GM12878 (cell line): ENCODE measurements around the gene FKBP11. TPM values are rescaled to one million over a fixed set of nuclear protein-coding genes. Genes with fewer than 3 reads are reported as not detected.

Experiments used
- ATAC-seq: fragments of 200-7000 bp; cut with Tn5 transposase; 3 replicates; pipeline ENCODE4 v1.9.1; 2020; ENCODE audit warnings: mild to moderate bottlenecking, moderate library complexity
- BruUV-seq: library from RNA; stranded (reverse); fragments of 400-500 nt; replicated peaks from 2 replicates; lab custom pipeline; 2021; lab: Mats Ljungman, UMichigan
- CTCF ChIA-PET: fragments of 300-600 bp; sonication (Branson Sonifier 250); formaldehyde crosslinking; extraction: SDS; loops from one replicate; lab custom pipeline; 2021; ENCODE audit warnings: inconsistent platforms; lab: Yijun Ruan, JAX
- POLR2A ChIA-PET: fragments of 350-600 bp; formaldehyde crosslinking; extraction: SDS; loops from one replicate; lab custom pipeline; 2021; ENCODE audit warnings: inconsistent platforms; lab: Charles Lee
- RAD21 ChIA-PET: fragments of 300-600 bp; sonication (Branson Sonifier 250); formaldehyde crosslinking; loops from one replicate; lab custom pipeline; 2023; ENCODE audit warnings: antibody characterized with exemption; ENCODE audit not compliant: unreplicated experiment; lab: Charles Lee
- SMC1A ChIA-PET: fragments of 300-600 bp; sonication (Branson Sonifier 250); formaldehyde crosslinking; loops from one replicate; lab custom pipeline; 2023; ENCODE audit not compliant: unreplicated experiment, uncharacterized antibody; lab: Charles Lee
- DNase-seq: peaks from one replicate; pipeline ENCODE4 v3.0.0-alpha.2; 2011; ENCODE audit warnings: low read depth, low spot score
- FAIRE-seq: peaks from 3 replicates; lab custom pipeline; 2011; peaks lifted over from hg19 to GRCh38; lab: Jason Lieb, UNC
- H2AFZ ChIP-seq: 2 replicates; pipeline ENCODE4 v1.6.0; 2011; ENCODE audit warnings: low read depth, low read length, control low read depth; ENCODE audit not compliant: control insufficient read depth
- H3K27ac ChIP-seq: 2 replicates; pipeline ENCODE4 v1.5.1; 2011; ENCODE audit warnings: control low read depth; ENCODE audit not compliant: control insufficient read depth, insufficient read depth
- H3K27me3 ChIP-seq, 2 experiments: replicated peaks in 1 of 2; 2 replicates each; pipeline versions ENCODE4 v1.6.0 to v1.6.1; 2011; ENCODE audit warnings: low read length in 1 of 2; ENCODE audit not compliant: control insufficient read depth in 2 of 2, insufficient read depth in 2 of 2
- H3K36me3 ChIP-seq, 2 experiments: 2 replicates each; pipeline ENCODE4 v1.5.1; 2011; ENCODE audit warnings: low read length in 1 of 2; ENCODE audit not compliant: control insufficient read depth in 2 of 2, insufficient read depth in 2 of 2
- H3K4me1 ChIP-seq: 2 replicates; pipeline ENCODE4 v1.6.1; 2011; ENCODE audit warnings: mild to moderate bottlenecking, low read length, moderate library complexity, mixed read lengths; ENCODE audit not compliant: control insufficient read depth, insufficient read depth
- H3K4me2 ChIP-seq: 2 replicates; pipeline ENCODE4 v1.6.0; 2011; ENCODE audit warnings: control low read depth; ENCODE audit not compliant: control insufficient read depth, insufficient read depth
- H3K4me3 ChIP-seq: fragments of 200-600 bp; sonication (generic); 2 replicates; pipeline ENCODE4 v1.5.1; 2016
- H3K79me2 ChIP-seq: 2 replicates; pipeline ENCODE4 v1.6.0; 2011; ENCODE audit warnings: low read length; ENCODE audit not compliant: control insufficient read depth, insufficient read depth
- H3K9ac ChIP-seq: 2 replicates; pipeline ENCODE4 v1.8.0; 2011; ENCODE audit warnings: low read length, control low read depth, mixed read lengths; ENCODE audit not compliant: control insufficient read depth, insufficient read depth
- H3K9me3 ChIP-seq: replicated peaks from 3 replicates; pipeline ENCODE4 v1.5.1; 2011; ENCODE audit warnings: mild to moderate bottlenecking, low read length; ENCODE audit not compliant: control insufficient read depth, insufficient read depth
- H4K20me1 ChIP-seq: 2 replicates; pipeline ENCODE4 v1.6.0; 2011; ENCODE audit not compliant: control insufficient read depth, insufficient read depth
- ATF7 ChIP-seq: fragments of 450-650 bp; IDR thresholded peaks from 2 replicates; pipeline ENCODE4 v1.6.1; 2016; ENCODE audit warnings: low read depth, mild to moderate bottlenecking
- CBX3 ChIP-seq: fragments of 200-600 bp; sonication (generic); IDR thresholded peaks from 2 replicates; pipeline ENCODE4 v1.6.1; 2016; ENCODE audit warnings: low read depth, borderline replicate concordance
- CHD2 ChIP-seq: IDR thresholded peaks from 2 replicates; pipeline ENCODE4 v1.6.1; 2011; ENCODE audit warnings: low read depth, low read length, improper control_type of control experiment, borderline replicate concordance
- CREB1 ChIP-seq: IDR thresholded peaks from 2 replicates; pipeline ENCODE4 v1.6.1; 2012; ENCODE audit warnings: low read depth, mild to moderate bottlenecking, inconsistent platforms
- DPF2 ChIP-seq: fragments of 450-650 bp; IDR thresholded peaks from 2 replicates; pipeline ENCODE4 v1.6.1; 2017; ENCODE audit warnings: mild to moderate bottlenecking
- EED ChIP-seq: sonication (generic); IDR thresholded peaks from 2 replicates; pipeline ENCODE4 v1.6.1; 2016; ENCODE audit warnings: antibody characterized with exemption, low read depth
- EP300 ChIP-seq, 2 experiments: fragments of 150-350 bp in 1 of 2; IDR thresholded peaks; 2 replicates each; pipeline ENCODE4 v1.6.1; 2011 to 2012; ENCODE audit warnings: low read depth in 2 of 2, low read length in 2 of 2, borderline replicate concordance in 1 of 2, improper control_type of control experiment in 1 of 2, inconsistent platforms in 1 of 2; ENCODE audit not compliant: control insufficient read depth in 1 of 2
- ETV6 ChIP-seq, 2 experiments: fragments of 450-650 bp in 1 of 2; IDR thresholded peaks in 1 of 2; conservative IDR thresholded peaks in 1 of 2; 2 replicates each; pipeline ENCODE4 v1.6.1; 2014; ENCODE audit warnings: antibody characterized with exemption in 1 of 2, borderline replicate concordance in 1 of 2, low read depth in 1 of 2, mild to moderate bottlenecking in 1 of 2, moderate library complexity in 1 of 2
- GATAD2B ChIP-seq: fragments of 450-650 bp; conservative IDR thresholded peaks from 2 replicates; pipeline ENCODE4 v1.6.1; 2017; ENCODE audit warnings: low read depth, mild to moderate bottlenecking, moderate library complexity
- IKZF1 ChIP-seq: fragments of 450-650 bp; conservative IDR thresholded peaks from 2 replicates; pipeline ENCODE4 v1.6.1; 2017; ENCODE audit warnings: antibody characterized with exemption, mild to moderate bottlenecking
- IRF4 ChIP-seq: IDR thresholded peaks from 2 replicates; pipeline ENCODE4 v1.6.1; 2011; ENCODE audit warnings: low read depth, low read length
- JUNB ChIP-seq: IDR thresholded peaks from 2 replicates; pipeline ENCODE4 v1.6.1; 2016; ENCODE audit warnings: antibody characterized with exemption, mild to moderate bottlenecking
- JUND ChIP-seq: IDR thresholded peaks from 2 replicates; pipeline ENCODE4 v1.6.1; 2012; ENCODE audit warnings: low read depth, mild to moderate bottlenecking, low read length, improper control_type of control experiment, moderate library complexity
- MEF2B ChIP-seq: fragments of 450-650 bp; IDR thresholded peaks from 2 replicates; pipeline ENCODE4 v1.6.1; 2018; ENCODE audit warnings: mild to moderate bottlenecking, moderate library complexity; ENCODE audit not compliant: partially characterized antibody, poor library complexity, severe bottlenecking
- NBN ChIP-seq: fragments of 450-650 bp; IDR thresholded peaks from 2 replicates; pipeline ENCODE4 v1.6.1; 2016
- NFIC ChIP-seq: IDR thresholded peaks from 2 replicates; pipeline ENCODE4 v1.6.1; 2012; ENCODE audit warnings: low read depth, mild to moderate bottlenecking, inconsistent platforms, low read length, moderate library complexity
- RBBP5 ChIP-seq: fragments of 200-600 bp; sonication (generic); conservative IDR thresholded peaks from 2 replicates; pipeline ENCODE4 v1.6.1; 2016
- RELA ChIP-seq: fragments of 450-650 bp; IDR thresholded peaks from 2 replicates; pipeline ENCODE4 v1.8.0; 2014; ENCODE audit warnings: borderline replicate concordance; ENCODE audit not compliant: partially characterized antibody
- RFX5 ChIP-seq: IDR thresholded peaks from 2 replicates; pipeline ENCODE4 v1.6.1; 2011; ENCODE audit warnings: low read depth, low read length, improper control_type of control experiment
- SMC3 ChIP-seq: IDR thresholded peaks from 2 replicates; pipeline ENCODE4 v1.6.1; 2011; ENCODE audit warnings: low read length, improper control_type of control experiment, borderline replicate concordance
- TCF12 ChIP-seq: IDR thresholded peaks from 2 replicates; pipeline ENCODE4 v1.6.1; 2011; ENCODE audit warnings: low read depth, mild to moderate bottlenecking, low read length
- YBX1 ChIP-seq: fragments of 450-650 bp; IDR thresholded peaks from 2 replicates; pipeline ENCODE4 v1.6.1; 2016; ENCODE audit warnings: antibody characterized with exemption
- ZNF384 ChIP-seq: IDR thresholded peaks from 2 replicates; pipeline ENCODE4 v1.6.1; 2012; ENCODE audit warnings: low read depth, mild to moderate bottlenecking, low read length, improper control_type of control experiment, borderline replicate concordance
- WGBS: methylation state at CpG from one replicate; pipeline ENCODE4 v1.1.6; 2016; ENCODE audit warnings: low lambda C conversion rate; ENCODE audit not compliant: insufficient replicate concordance, insufficient coverage; ENCODE audit errors: missing lambda C conversion rate; 5-methylcytosine and 5-hydroxymethylcytosine counted together
- in situ Hi-C: fragments of 300-500 bp; cut with MboI; formaldehyde crosslinking; loops from 9 replicates; pipeline ENCODE4 v1.14.3; 2018; ENCODE audit warnings: mixed read lengths
- intact Hi-C: fragments of 100-400 bp; cut with micrococcal nuclease; formaldehyde crosslinking; loops from one replicate; pipeline ENCODE4 v1.14.2; 2022; ENCODE audit not compliant: unreplicated experiment
- polyA plus RNA-seq, 11 experiments: library from polyadenylated mRNA; depleted of rRNA in 4 of 11; unstranded in 6 of 11; stranded (reverse) in 5 of 11; fragments of >200 nt; fragmentation: Nextera tagmentation in 4 of 11; fragmentation: Illumina TruSeq in 1 of 11; extraction: Ambion mirVana in 4 of 11; extraction: Trizol in 1 of 11; gene quantifications; 1 replicate in 1 of 11; 2 replicates in 10 of 11; pipeline versions ENCODE4 v1.2.1 to v1.2.3, GENCODE V29; 2011 to 2016; ENCODE audit warnings: inconsistent platforms in 2 of 11, missing spikeins in 2 of 11, low read depth in 1 of 11
- total RNA-seq, 4 experiments: library from RNA; depleted of rRNA in 3 of 4; stranded (reverse); fragments of >200 nt in 3 of 4; fragmentation: Illumina TruSeq in 1 of 4; extraction: Trizol in 1 of 4; gene quantifications; 2 replicates each; pipeline versions ENCODE4 v1.2.1 to v1.2.3, GENCODE V29; 2013 to 2021
- TF ChIP-seq, protein P1 (sequence below): fragments of 450-650 bp; formaldehyde crosslinking; IDR thresholded peaks from 2 replicates; pipeline ENCODE4 v1.4.0; 2022; ENCODE audit warnings: mild to moderate bottlenecking, moderate library complexity

FKBP11 gene
- total and polyA plus RNA-seq, 10 of the 15 experiments (the other 5 are each of a cell fraction or from before 2014, with no cell fraction given): 25.0 to 135 (median 56.5) TPM

DNA sequence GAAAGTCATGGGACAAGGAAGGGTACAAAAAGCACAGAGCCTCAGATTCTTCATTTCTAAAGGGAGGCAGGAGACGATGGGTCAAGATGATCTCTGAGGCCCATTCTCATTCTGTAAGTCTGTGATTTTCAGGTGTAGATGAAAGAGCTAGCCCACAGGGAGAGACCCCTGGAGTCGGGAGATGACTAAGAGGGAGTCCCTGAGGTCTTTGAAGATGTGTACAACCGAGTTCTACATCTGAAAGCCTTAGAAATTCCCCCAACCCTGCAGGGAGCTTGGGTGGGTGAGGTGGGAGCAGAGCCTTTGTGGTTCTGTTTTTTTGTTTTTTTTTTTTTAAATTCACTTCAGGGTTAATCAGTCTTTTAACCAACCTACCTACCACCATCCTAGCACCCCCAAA is 43.2 kb upstream of the FKBP11 start:
- ChIA-PET POLR2A (interaction anchor here (0.9 to 7.4 kb wide), 6 partner anchors 9 to 43 kb away, joined by 3 to 86 read pairs (median 4); partner anchors contain the start of genes ARF3, FKBP11 and WNT1), CTCF (interaction anchor here (0.5 to 7.1 kb wide), 21 partner anchors 8 to 247 kb away, joined by 3 to 65 read pairs (median 4); partner anchors contain the start of genes ARF3, FKBP11 and WNT1), RAD21 (interaction anchor here (0.7 to 4.3 kb wide), 10 partner anchors 9 to 116 kb away, joined by 3 to 35 read pairs (median 6); partner anchors contain the start of genes ARF3, DDX23, FKBP11 and WNT1), SMC1A (interaction anchor here (0.6 to 3.8 kb wide), 13 partner anchors 8 to 190 kb away, joined by 3 to 18 read pairs (median 5); partner anchors contain the start of genes ARF3, FKBP11, RND1 and WNT1)
- Histone ChIP-seq H4K20me1 (no peaks in the 10 kb centered on the region), H3K9ac (no peak overlapping the region), H3K79me2 (no peaks in the 10 kb centered on the region), H2AFZ (no peak overlapping the region), H3K4me3 (no peak overlapping the region), H3K4me1 (peaks cover 47% of the 10 kb centered on the region), H3K36me3 (no peaks in the 10 kb centered on the region), H3K27ac (no peak overlapping the region), H3K4me2 (no peak overlapping the region; the same call in 1 of the 2 replicates), H3K27me3 (peaks cover 15 to 24% of the 10 kb centered on the region in 2 experiments), H3K9me3 (no peaks in the 10 kb centered on the region)
- FAIRE-seq: no peak
- in situ Hi-C loops: no loop called here
- no peak for DNase-seq
- intact Hi-C loops: no loop called here
- no TSS peak for BruUV-seq
- ATAC-seq: peak; percentile 35
- 3% methylated on average over 3 of the region's 3 CpGs for WGBS
- TF ChIP-seq DPF2 (0 out of 2 replicates have a peak, but pooled peaks have one; percentile 21), CREB1 (0 out of 2 replicates have a peak, but pooled peaks have one; percentile 25), RELA (peak; percentile 39), JUNB (peak; percentile 89), RBBP5 (no peak), EP300 (IDR thresholded peaks at IDR 0.05; ENCODE audit: borderline replicate concordance in 1 of 2, control insufficient read depth in 1 of 2, low read depth in 2 of 2, low read length in 2 of 2) (0 out of 4 replicates have a peak, but pooled peaks of 1 of the 2 experiments have one; percentile 8), SMC3 (no peak), NFIC (peak; percentile 61; the same call in 1 of the 2 replicates), IRF4 (peak; percentile 76), ATF7 (peak; percentile 19; the same call in 1 of the 2 replicates), ETV6 (conservative IDR thresholded peaks at IDR 0.05 in 1 of 2, IDR thresholded peaks at IDR 0.05 in 1 of 2; ENCODE audit: borderline replicate concordance in 1 of 2, low read depth in 1 of 2) (no peak), RFX5 (no peak), MEF2B (peak; percentile 44), JUND (0 out of 2 replicates have a peak, but pooled peaks have one; percentile 52), IKZF1 (peak; percentile 19; the same call in 1 of the 2 replicates), CBX3 (no peak), EED (peak; percentile 64), ZNF384 (peak; percentile 52; the same call in 1 of the 2 replicates), TCF12 (0 out of 2 replicates have a peak, but pooled peaks have one; percentile 13), GATAD2B (no peak), YBX1 (no peak), CHD2 (no peak), NBN (0 out of 2 replicates have a peak, but pooled peaks have one; percentile 42)
- TF ChIP-seq, protein P1, sequence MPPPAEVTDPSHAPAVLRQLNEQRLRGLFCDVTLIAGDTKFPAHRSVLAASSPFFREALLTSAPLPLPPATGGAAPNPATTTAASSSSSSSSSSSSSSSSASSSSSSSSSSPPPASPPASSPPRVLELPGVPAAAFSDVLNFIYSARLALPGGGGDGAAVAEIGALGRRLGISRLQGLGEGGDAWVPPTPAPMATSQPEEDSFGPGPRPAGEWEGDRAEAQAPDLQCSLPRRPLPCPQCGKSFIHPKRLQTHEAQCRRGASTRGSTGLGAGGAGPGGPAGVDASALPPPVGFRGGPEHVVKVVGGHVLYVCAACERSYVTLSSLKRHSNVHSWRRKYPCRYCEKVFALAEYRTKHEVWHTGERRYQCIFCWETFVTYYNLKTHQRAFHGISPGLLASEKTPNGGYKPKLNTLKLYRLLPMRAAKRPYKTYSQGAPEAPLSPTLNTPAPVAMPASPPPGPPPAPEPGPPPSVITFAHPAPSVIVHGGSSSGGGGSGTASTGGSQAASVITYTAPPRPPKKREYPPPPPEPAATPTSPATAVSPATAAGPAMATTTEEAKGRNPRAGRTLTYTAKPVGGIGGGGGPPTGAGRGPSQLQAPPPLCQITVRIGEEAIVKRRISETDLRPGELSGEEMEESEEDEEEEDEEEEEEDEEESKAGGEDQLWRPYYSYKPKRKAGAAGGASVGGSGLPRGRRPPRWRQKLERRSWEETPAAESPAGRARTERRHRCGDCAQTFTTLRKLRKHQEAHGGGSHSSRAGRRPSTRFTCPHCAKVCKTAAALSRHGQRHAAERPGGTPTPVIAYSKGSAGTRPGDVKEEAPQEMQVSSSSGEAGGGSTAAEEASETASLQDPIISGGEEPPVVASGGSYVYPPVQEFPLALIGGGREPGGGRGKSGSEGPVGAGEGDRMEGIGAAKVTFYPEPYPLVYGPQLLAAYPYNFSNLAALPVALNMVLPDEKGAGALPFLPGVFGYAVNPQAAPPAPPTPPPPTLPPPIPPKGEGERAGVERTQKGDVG: no peak
